Measurements from ENCODE around the gene HNRNPUL1. TPM values are rescaled to one million over a fixed set of nuclear protein-coding genes. Genes with fewer than 3 reads are reported as not detected.
A peak's percentile ranks its signal among the peaks of the same experiment; 100 is the strongest.
"Not testable (repeated sequence)": the region's sequence is repeated elsewhere in the genome, so short reads cannot be mapped to it uniquely, and the experiment has no call there.

The HNRNPUL1 gene
- total RNA-seq, 1 experiment from 2014 or later: 274 TPM

GRCh38 chr19:41226874-41227390 lies 37.2 kb upstream of the HNRNPUL1 start:
- Histone ChIP-seq H3K9me3 (replicated peaks) (no peaks in the 10 kb centered on the region), H3K27ac (peak overlapping the region; percentile 83), H3K36me3 (no peaks in the 10 kb centered on the region), H3K4me1 (peaks cover 38% of the 10 kb centered on the region), H3K4me3 (peak overlapping the region; percentile 57), H3K27me3 (no peaks in the 10 kb centered on the region)
- DNase-seq: no peak

GRCh38 chr19:41228486-41228885 lies 35.7 kb upstream of the HNRNPUL1 start:
- DNase-seq: no peak
- Histone ChIP-seq H3K9me3 (replicated peaks) (no peaks in the 10 kb centered on the region), H3K4me3 (no peak overlapping the region), H3K27ac (no peak overlapping the region), H3K4me1 (peaks cover 32% of the 10 kb centered on the region), H3K27me3 (no peaks in the 10 kb centered on the region), H3K36me3 (no peaks in the 10 kb centered on the region)

GRCh38 chr19:41229338-41229737 lies 34.8 kb upstream of the HNRNPUL1 start:
- H3K4me1 ChIP-seq: peaks cover 23% of the 10 kb centered on the region
- not testable (repeated sequence) for DNase-seq; H3K27ac ChIP-seq; H3K9me3 ChIP-seq (replicated peaks); H3K4me3 ChIP-seq; H3K27me3 ChIP-seq; H3K36me3 ChIP-seq

GRCh38 chr19:41230067-41230857 lies 33.9 kb upstream of the HNRNPUL1 start:
- H3K4me1 ChIP-seq: peaks cover 14% of the 10 kb centered on the region
- H3K4me3 ChIP-seq: no peak overlapping the region
- no peaks in the 10 kb centered on the region for H3K27me3 ChIP-seq
- H3K27ac ChIP-seq: no peak overlapping the region
- DNase-seq: no peak
- H3K9me3 ChIP-seq (replicated peaks): no peaks in the 10 kb centered on the region
- H3K36me3 ChIP-seq: no peaks in the 10 kb centered on the region

- no peak for DNase-seq
- H3K36me3 ChIP-seq: no peaks in the 10 kb centered on the region
- no peaks in the 10 kb centered on the region for H3K9me3 ChIP-seq (replicated peaks)
- no peaks in the 10 kb centered on the region for H3K4me1 ChIP-seq
- H3K27me3 ChIP-seq: no peaks in the 10 kb centered on the region
- no peak overlapping the region for H3K27ac ChIP-seq
- no peak overlapping the region for H3K4me3 ChIP-seq
Measured at GRCh38 chr19:41232686-41233085, 31.5 kb upstream of the HNRNPUL1 start.

GRCh38 chr19:41233748-41234240 lies 30.4 kb upstream of the HNRNPUL1 start:
- Histone ChIP-seq H3K27ac (no peak overlapping the region), H3K4me1 (no peaks in the 10 kb centered on the region), H3K4me3 (no peak overlapping the region), H3K27me3 (no peaks in the 10 kb centered on the region), H3K9me3 (replicated peaks) (no peaks in the 10 kb centered on the region), H3K36me3 (no peaks in the 10 kb centered on the region)
- no peak for DNase-seq

- Histone ChIP-seq H3K27me3 (no peaks in the 10 kb centered on the region), H3K4me3 (no peak overlapping the region), H3K9me3 (replicated peaks) (no peaks in the 10 kb centered on the region), H3K36me3 (no peaks in the 10 kb centered on the region), H3K4me1 (no peaks in the 10 kb centered on the region), H3K27ac (no peak overlapping the region)
- no peak for DNase-seq
Measured at GRCh38 chr19:41234512-41235168, 29.5 kb upstream of the HNRNPUL1 start.

GRCh38 chr19:41235480-41235879 lies 28.7 kb upstream of the HNRNPUL1 start:
- Histone ChIP-seq H3K4me1 (no peaks in the 10 kb centered on the region), H3K27me3 (no peaks in the 10 kb centered on the region), H3K4me3 (no peak overlapping the region), H3K9me3 (replicated peaks) (no peaks in the 10 kb centered on the region), H3K36me3 (peaks cover 2% of the 10 kb centered on the region), H3K27ac (no peak overlapping the region)
- no peak for DNase-seq

- no peak for DNase-seq
- H3K36me3 ChIP-seq: peaks cover 14% of the 10 kb centered on the region
- no peak overlapping the region for H3K4me3 ChIP-seq
- H3K9me3 ChIP-seq (replicated peaks): no peaks in the 10 kb centered on the region
- H3K27ac ChIP-seq: no peak overlapping the region
- no peaks in the 10 kb centered on the region for H3K4me1 ChIP-seq
- no peaks in the 10 kb centered on the region for H3K27me3 ChIP-seq
Measured at GRCh38 chr19:41238244-41238643, 25.9 kb upstream of the HNRNPUL1 start.

GRCh38 chr19:41239363-41239762 lies 24.8 kb upstream of the HNRNPUL1 start:
- Histone ChIP-seq H3K36me3 (peaks cover 16% of the 10 kb centered on the region), H3K27me3 (no peaks in the 10 kb centered on the region), H3K4me3 (no peak overlapping the region), H3K27ac (no peak overlapping the region), H3K9me3 (replicated peaks) (no peaks in the 10 kb centered on the region), H3K4me1 (no peaks in the 10 kb centered on the region)
- DNase-seq: no peak

GRCh38 chr19:41239961-41240574 lies 24.1 kb upstream of the HNRNPUL1 start:
- Histone ChIP-seq H3K27me3 (no peaks in the 10 kb centered on the region), H3K27ac (no peak overlapping the region), H3K36me3 (peaks cover 19% of the 10 kb centered on the region), H3K4me1 (no peaks in the 10 kb centered on the region), H3K4me3 (no peak overlapping the region), H3K9me3 (replicated peaks) (no peaks in the 10 kb centered on the region)
- no peak for DNase-seq

GRCh38 chr19:41241859-41242258 lies 22.3 kb upstream of the HNRNPUL1 start:
- no peak overlapping the region for H3K27ac ChIP-seq
- H3K27me3 ChIP-seq: no peaks in the 10 kb centered on the region
- no peaks in the 10 kb centered on the region for H3K9me3 ChIP-seq (replicated peaks)
- no peak for DNase-seq
- no peaks in the 10 kb centered on the region for H3K4me1 ChIP-seq
- no peak overlapping the region for H3K4me3 ChIP-seq
- peaks cover 32% of the 10 kb centered on the region for H3K36me3 ChIP-seq

GRCh38 chr19:41244117-41244516 lies 20.1 kb upstream of the HNRNPUL1 start:
- Histone ChIP-seq H3K9me3 (replicated peaks) (no peaks in the 10 kb centered on the region), H3K27ac (no peak overlapping the region), H3K4me3 (no peak overlapping the region), H3K27me3 (no peaks in the 10 kb centered on the region), H3K36me3 (peaks cover 40% of the 10 kb centered on the region), H3K4me1 (no peaks in the 10 kb centered on the region)
- DNase-seq: no peak

GRCh38 chr19:41245843-41246242 lies 18.3 kb upstream of the HNRNPUL1 start:
- H3K27ac ChIP-seq: no peak overlapping the region
- no peaks in the 10 kb centered on the region for H3K27me3 ChIP-seq
- H3K36me3 ChIP-seq: peaks cover 46% of the 10 kb centered on the region
- no peaks in the 10 kb centered on the region for H3K4me1 ChIP-seq
- no peak for DNase-seq
- no peaks in the 10 kb centered on the region for H3K9me3 ChIP-seq (replicated peaks)
- H3K4me3 ChIP-seq: no peak overlapping the region

- H3K36me3 ChIP-seq: peaks cover 46% of the 10 kb centered on the region
Measured at GRCh38 chr19:41248895-41249294, 15.3 kb upstream of the HNRNPUL1 start.

More at GRCh38 chr19:41248895-41249294, 15.3 kb upstream of the HNRNPUL1 start:
- Histone ChIP-seq H3K27ac (no peak overlapping the region), H3K27me3 (no peaks in the 10 kb centered on the region), H3K4me1 (no peaks in the 10 kb centered on the region), H3K9me3 (replicated peaks) (no peaks in the 10 kb centered on the region), H3K4me3 (no peak overlapping the region)
- no peak for DNase-seq

Data from SJCRH30 (cell line).